AG09309 (cell line): ENCODE data around the gene PRPS2.

Experiments used
- DNase-seq: peaks from one replicate; pipeline ENCODE4 v3.0.0-alpha.2; 2010; ENCODE audit warnings: low read depth
- H3K4me3 ChIP-seq: 2 replicates; pipeline ENCODE4 v1.5.1; 2011; ENCODE audit warnings: mild to moderate bottlenecking, low read depth, low read length, moderate library complexity; ENCODE audit not compliant: control insufficient read depth
- CTCF ChIP-seq: IDR thresholded peaks from 2 replicates; pipeline ENCODE4 v1.5.1; 2011; ENCODE audit warnings: mild to moderate bottlenecking, low read depth, low read length, inconsistent platforms; ENCODE audit not compliant: insufficient read depth, control insufficient read depth; ENCODE audit errors: missing control alignments

Gene PRPS2

DNA sequence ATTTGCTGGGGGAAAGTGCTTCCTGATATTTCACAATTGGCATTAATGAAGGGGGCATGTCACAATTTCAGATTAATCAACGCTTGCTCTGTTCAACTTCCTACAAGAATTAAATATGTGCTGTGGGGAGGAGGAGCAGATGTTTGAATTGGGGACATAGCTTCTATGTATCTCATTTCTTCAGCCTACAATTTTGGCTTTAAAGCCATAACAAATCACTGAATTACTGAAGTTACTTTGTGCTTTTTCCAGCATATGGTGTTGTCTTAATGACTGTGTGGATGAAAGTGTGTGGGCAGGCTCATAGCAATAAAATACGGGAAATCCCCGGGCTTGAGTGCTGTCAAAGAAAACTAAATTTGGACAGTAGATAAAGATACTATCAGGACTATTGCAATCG is 76.5 kb downstream of the PRPS2 start:
- no peak for TF ChIP-seq CTCF
- no peak overlapping the region for H3K4me3 ChIP-seq
- DNase-seq = no peak

GRCh38 chrX:12868747-12869146 is 77.5 kb downstream of the PRPS2 start:
- no peak for DNase-seq
- H3K4me3 ChIP-seq = no peak overlapping the region
- TF ChIP-seq CTCF = no peak

DNA sequence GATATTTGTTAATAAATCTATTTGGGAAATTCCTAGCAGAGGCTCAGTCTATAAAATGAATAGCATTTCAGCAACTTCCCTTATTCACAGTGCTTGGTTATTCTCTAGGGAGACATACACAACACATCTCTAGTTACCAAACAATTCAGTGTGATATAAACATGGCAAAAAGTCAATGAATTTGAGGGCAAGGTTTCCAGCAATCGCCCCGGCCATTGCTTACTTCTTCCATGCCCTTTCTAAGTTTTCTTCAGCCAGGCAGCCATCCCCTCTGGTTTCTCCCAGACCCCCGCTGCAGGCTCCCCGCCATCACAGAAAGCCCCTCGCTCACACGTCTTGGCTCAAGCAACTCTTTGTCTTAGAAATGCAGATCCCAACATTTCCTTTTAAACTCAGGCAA is 80.0 kb downstream of the PRPS2 start:
- no peak overlapping the region for H3K4me3 ChIP-seq
- TF ChIP-seq CTCF = no peak
- no peak for DNase-seq

GRCh38 chrX:12872741-12873140 is 81.5 kb downstream of the PRPS2 start:
- no peak for TF ChIP-seq CTCF
- H3K4me3 ChIP-seq = no peak overlapping the region
- no peak for DNase-seq
